Muscle of leg (tissue), 11 donors: Measurements from ENCODE around the gene NGB. TPM values are rescaled to one million over a fixed set of nuclear protein-coding genes. Genes with fewer than 3 reads are reported as not detected.

Experiments
- DNase-seq: peaks from one replicate; pipeline ENCODE4 v3.0.0; 2013
- H3K27ac ChIP-seq: one replicate; pipeline ENCODE4 v1.5.1; 2013; ENCODE audit warnings: mild to moderate bottlenecking, low read length, control low read depth
- H3K27me3 ChIP-seq: one replicate; pipeline ENCODE4 v1.6.1; 2013; ENCODE audit warnings: low read length; ENCODE audit not compliant: control insufficient read depth, insufficient read depth
- H3K36me3 ChIP-seq: one replicate; pipeline ENCODE4 v1.6.1; 2013; ENCODE audit warnings: low read length; ENCODE audit not compliant: control insufficient read depth, insufficient read depth
- H3K4me1 ChIP-seq: one replicate; pipeline ENCODE4 v1.6.1; 2013; ENCODE audit warnings: low read length; ENCODE audit not compliant: control insufficient read depth, insufficient read depth
- H3K4me3 ChIP-seq: one replicate; pipeline ENCODE4 v1.5.1; 2013; ENCODE audit warnings: low read length, control low read depth
- H3K9me3 ChIP-seq: replicated peaks from 2 replicates; pipeline ENCODE4 v1.6.1; 2013; ENCODE audit warnings: low read depth, low read length; ENCODE audit not compliant: control insufficient read depth
- WGBS: methylation state at CpG from one replicate; pipeline ENCODE4 v1.1.5; 2013; ENCODE audit warnings: missing lambda C conversion rate; ENCODE audit not compliant: insufficient coverage; 5-methylcytosine and 5-hydroxymethylcytosine counted together
- polyA plus RNA-seq, 8 donors: library from polyadenylated mRNA; unstranded; fragments of 120-200 nt; gene quantifications; one replicate each; pipeline versions ENCODE4 v1.2.1 to v1.2.3, GENCODE V29; 2013; ENCODE audit warnings: inconsistent platforms in 1 of 8, low replicate concordance in 1 of 8; ENCODE audit not compliant: insufficient read length in 8 of 8, insufficient read depth in 1 of 8
- total RNA-seq: library from RNA; stranded (reverse); fragments of 120-200 nt; gene quantifications from one replicate; pipeline ENCODE4 v1.2.4, GENCODE V29; 2013

Gene NGB
- total and polyA plus RNA-seq, 9 donors = 0.17 TPM; not detected in 8

GRCh38 chr14:77278461-77279230, 7.6 kb upstream of the NGB start:
- WGBS = 94% methylated on average over 12 of the region's 14 CpGs
- H3K9me3 ChIP-seq = peaks cover 3% of the 10 kb centered on the region
- H3K27me3 ChIP-seq = no peaks in the 10 kb centered on the region
- DNase-seq = no peak
- H3K4me3 ChIP-seq = no peak overlapping the region
- H3K4me1 ChIP-seq = no peaks in the 10 kb centered on the region
- H3K27ac ChIP-seq = no peak overlapping the region
- H3K36me3 ChIP-seq = peaks cover 59% of the 10 kb centered on the region

DNA sequence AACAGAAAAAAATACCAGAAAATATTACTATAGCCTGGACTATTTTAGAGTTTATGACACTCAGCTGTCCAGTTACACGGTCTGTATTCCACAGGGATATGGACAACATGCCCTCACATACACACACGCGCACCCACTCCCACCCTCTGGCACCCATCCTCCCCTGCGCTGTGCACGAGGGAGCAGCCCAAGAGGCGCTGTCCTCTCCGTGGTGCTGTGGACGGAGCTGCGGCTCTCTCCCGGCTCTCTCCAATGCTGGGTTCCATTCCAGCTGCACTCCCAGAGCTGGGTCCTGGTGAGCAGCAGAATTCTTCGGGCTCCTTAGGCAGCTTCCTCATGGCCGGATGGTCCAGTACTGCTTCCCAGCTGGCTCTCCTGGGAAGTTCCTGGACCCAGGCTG, 6.0 kb upstream of the NGB start:
- Histone ChIP-seq H3K27me3 (peaks cover 5% of the 10 kb centered on the region), H3K9me3 (peaks cover 3% of the 10 kb centered on the region), H3K36me3 (peaks cover 43% of the 10 kb centered on the region), H3K4me3 (no peak overlapping the region), H3K27ac (no peak overlapping the region), H3K4me1 (no peaks in the 10 kb centered on the region)
- DNase-seq = no peak
- WGBS = 90% methylated on average over 10 of the region's 12 CpGs

- Histone ChIP-seq H3K36me3 (peaks cover 38% of the 10 kb centered on the region), H3K27ac (no peak overlapping the region), H3K9me3 (peaks cover 3% of the 10 kb centered on the region), H3K27me3 (peaks cover 11% of the 10 kb centered on the region), H3K4me3 (no peak overlapping the region), H3K4me1 (no peaks in the 10 kb centered on the region)
- DNase-seq = no peak
- 76% methylated on average over 12 of the region's 15 CpGs for WGBS
Measured at GRCh38 chr14:77276295-77276935, 5.4 kb upstream of the NGB start.

DNA sequence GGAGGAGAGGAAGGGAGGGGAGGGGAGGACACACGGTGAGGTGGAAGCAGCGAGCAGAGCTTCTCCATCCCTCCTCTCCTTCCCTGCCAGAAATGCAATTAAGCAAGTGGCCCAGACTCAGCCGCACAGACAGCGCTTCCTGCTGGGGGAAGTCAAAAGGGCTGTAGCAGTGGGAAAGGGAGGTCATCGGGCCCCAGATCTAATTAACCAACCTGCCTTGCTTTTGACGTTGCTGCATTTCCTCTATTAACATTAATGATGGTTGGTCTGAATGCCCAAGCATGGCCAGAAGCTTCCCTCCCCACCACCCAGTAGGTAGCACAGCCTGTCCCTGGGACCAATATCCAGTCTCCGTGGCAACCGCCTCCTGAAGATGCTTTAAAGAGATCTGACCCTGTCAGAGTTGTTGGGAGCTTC, 4.6 kb upstream of the NGB start:
- Histone ChIP-seq H3K4me1 (no peaks in the 10 kb centered on the region), H3K27ac (no peak overlapping the region), H3K4me3 (no peak overlapping the region), H3K36me3 (peaks cover 36% of the 10 kb centered on the region), H3K27me3 (peaks cover 18% of the 10 kb centered on the region), H3K9me3 (peaks cover 3% of the 10 kb centered on the region)
- no peak for DNase-seq
- 80% methylated on average over 1 of the region's 8 CpGs for WGBS

DNA sequence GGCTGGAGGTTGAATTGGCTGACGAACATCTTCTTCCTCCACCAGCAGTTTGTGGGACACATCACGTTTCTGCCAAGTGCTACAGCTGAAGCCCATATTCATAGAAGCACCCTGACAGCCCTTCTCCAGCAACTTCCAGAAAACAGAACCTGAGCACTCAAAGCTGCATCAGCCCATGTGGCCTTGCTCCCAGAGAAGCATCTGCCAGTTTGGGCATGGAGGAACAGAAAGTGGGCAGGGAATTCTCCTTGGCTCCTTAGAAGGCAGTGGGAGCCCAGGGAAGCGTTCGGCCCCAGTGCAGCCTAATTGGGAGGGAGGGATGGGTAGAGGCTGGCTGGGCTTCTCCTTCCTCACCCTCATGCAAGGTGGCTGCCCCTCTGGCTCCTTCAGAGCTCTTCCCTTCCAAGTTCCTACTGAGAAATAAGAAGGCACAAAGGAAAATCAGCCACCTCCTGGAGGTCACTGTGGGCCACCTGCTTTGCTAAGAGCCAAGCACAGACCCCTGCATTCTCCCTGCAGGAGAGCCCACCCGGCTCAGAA, 4.1 kb upstream of the NGB start:
- Histone ChIP-seq H3K4me3 (no peak overlapping the region), H3K27ac (no peak overlapping the region), H3K9me3 (peaks cover 3% of the 10 kb centered on the region), H3K4me1 (no peaks in the 10 kb centered on the region), H3K27me3 (peaks cover 23% of the 10 kb centered on the region), H3K36me3 (peaks cover 33% of the 10 kb centered on the region)
- 41% methylated on average over 3 of the region's 5 CpGs for WGBS
- DNase-seq = no peak

DNA sequence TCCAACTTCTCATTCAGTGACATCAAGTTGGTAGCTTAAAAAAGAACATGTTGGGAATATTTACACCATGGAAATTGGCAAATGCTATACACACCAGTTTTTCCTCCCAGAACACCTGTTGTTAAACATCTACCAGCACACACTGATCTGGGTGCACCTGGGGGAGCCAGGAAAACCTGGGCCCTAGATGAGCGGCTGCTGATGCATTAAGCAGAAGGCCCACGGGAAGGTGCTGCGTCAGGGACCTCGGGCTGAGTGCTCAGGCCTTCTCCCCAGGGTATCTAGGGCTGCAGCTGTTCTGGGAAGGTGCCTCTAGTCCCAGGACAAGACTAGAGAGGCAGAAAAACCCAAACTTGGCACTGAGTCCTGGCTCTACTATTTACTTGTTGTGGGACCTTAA, 2.8 kb upstream of the NGB start:
- H3K27me3 ChIP-seq = peaks cover 36% of the 10 kb centered on the region
- H3K4me3 ChIP-seq = no peak overlapping the region
- no peak overlapping the region for H3K27ac ChIP-seq
- peaks cover 3% of the 10 kb centered on the region for H3K9me3 ChIP-seq
- peaks cover 21% of the 10 kb centered on the region for H3K36me3 ChIP-seq
- no peaks in the 10 kb centered on the region for H3K4me1 ChIP-seq
- no peak for DNase-seq
- 52% methylated on average over 3 of the region's 4 CpGs for WGBS

DNA sequence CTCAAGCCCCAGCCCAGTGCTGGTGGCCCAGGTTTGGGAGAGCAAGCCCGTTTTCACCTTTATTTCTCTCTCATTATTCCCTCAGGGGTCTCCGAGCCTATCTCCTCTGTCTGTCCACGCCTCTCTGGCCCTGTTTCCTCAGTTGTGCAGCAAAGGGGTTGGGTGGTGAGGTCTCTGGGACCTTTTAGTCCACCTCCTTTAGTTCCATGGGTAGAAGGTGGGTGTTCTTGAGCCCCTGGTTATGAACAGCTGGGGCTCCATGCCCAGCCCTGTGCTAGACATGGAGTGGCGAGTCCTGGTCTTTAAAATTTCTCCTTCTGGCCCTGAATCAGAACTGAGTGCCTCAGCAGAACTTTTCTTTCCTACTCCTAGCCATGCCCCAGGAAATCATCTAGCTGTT, 1.3 kb upstream of the NGB start:
- Histone ChIP-seq H3K4me3 (no peak overlapping the region), H3K27me3 (peaks cover 50% of the 10 kb centered on the region), H3K27ac (no peak overlapping the region), H3K36me3 (peaks cover 9% of the 10 kb centered on the region), H3K4me1 (no peaks in the 10 kb centered on the region), H3K9me3 (peaks cover 7% of the 10 kb centered on the region)
- whole genome bisulfite sequencing = 100% methylated on average over 1 of the region's 4 CpGs
- DNase-seq = no peak

- under 1% methylated on average over 84 of the region's 84 CpGs for WGBS
- peaks cover 53% of the 10 kb centered on the region for H3K27me3 ChIP-seq
- peaks cover 3% of the 10 kb centered on the region for H3K36me3 ChIP-seq
- H3K4me3 ChIP-seq = no peak overlapping the region
- H3K4me1 ChIP-seq = no peaks in the 10 kb centered on the region
- peaks cover 7% of the 10 kb centered on the region for H3K9me3 ChIP-seq
- DNase-seq = no peak
- no peak overlapping the region for H3K27ac ChIP-seq
Measured at GRCh38 chr14:77270361-77271112, 469 bp downstream of the NGB start.

DNA sequence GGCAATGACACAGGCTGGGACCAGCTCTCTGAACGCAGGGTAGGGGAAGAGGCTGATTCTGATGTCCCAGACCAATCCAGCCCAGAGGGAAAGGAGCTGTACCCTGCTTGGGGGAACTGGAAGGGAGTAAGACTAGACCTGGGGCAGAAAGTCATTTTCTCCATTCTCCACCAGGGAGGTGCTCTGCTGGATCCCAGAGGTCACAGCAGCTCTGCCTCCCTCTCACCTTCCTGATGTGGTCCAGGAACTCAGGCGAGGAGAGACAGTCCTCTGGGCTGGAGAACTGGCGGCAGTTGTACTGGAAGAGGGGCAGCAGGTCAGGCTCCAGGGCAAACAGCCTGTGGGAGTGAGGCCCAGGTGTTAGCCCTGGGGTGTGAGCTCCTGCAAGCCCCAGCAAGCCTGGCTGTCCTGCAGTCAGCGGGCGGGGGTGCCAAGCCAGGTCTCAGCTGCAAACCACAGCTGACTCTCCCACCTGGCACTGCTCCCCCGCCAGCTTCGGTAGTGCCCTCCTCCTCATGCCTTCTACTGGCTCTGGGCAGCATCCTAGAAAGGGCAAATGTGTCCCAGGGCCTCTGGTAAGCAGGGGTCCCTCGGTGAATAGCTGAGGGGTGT, 1.9 kb downstream of the NGB start:
- Histone ChIP-seq H3K36me3 (no peaks in the 10 kb centered on the region), H3K27ac (no peak overlapping the region), H3K9me3 (peaks cover 7% of the 10 kb centered on the region), H3K27me3 (peaks cover 53% of the 10 kb centered on the region), H3K4me1 (no peaks in the 10 kb centered on the region), H3K4me3 (no peak overlapping the region)
- 29% methylated on average over 2 of the region's 8 CpGs for WGBS
- DNase-seq = no peak
